Peyer's patch (tissue), 4 donors: Measurements from ENCODE around the gene FKRP.

Experiments used
- POLR2A ChIP-seq, 2 donors: fragments of 450-650 bp; IDR thresholded peaks; one replicate each; pipeline ENCODE4 v1.5.1; 2017; ENCODE audit warnings: antibody characterized with exemption in 2 of 2, mild to moderate bottlenecking in 2 of 2, moderate library complexity in 2 of 2
- TF ChIP-seq, protein P1 (sequence below), 6 experiments: fragments of 450-650 bp in 4 of 6; fragments of 200-600 bp in 2 of 6; sonication (generic) in 1 of 6; IDR thresholded peaks; one replicate each; pipeline ENCODE4 v1.5.1; 2017 to 2019; ENCODE audit warnings: antibody characterized with exemption in 6 of 6, mild to moderate bottlenecking in 3 of 6, moderate library complexity in 1 of 6

DNA sequence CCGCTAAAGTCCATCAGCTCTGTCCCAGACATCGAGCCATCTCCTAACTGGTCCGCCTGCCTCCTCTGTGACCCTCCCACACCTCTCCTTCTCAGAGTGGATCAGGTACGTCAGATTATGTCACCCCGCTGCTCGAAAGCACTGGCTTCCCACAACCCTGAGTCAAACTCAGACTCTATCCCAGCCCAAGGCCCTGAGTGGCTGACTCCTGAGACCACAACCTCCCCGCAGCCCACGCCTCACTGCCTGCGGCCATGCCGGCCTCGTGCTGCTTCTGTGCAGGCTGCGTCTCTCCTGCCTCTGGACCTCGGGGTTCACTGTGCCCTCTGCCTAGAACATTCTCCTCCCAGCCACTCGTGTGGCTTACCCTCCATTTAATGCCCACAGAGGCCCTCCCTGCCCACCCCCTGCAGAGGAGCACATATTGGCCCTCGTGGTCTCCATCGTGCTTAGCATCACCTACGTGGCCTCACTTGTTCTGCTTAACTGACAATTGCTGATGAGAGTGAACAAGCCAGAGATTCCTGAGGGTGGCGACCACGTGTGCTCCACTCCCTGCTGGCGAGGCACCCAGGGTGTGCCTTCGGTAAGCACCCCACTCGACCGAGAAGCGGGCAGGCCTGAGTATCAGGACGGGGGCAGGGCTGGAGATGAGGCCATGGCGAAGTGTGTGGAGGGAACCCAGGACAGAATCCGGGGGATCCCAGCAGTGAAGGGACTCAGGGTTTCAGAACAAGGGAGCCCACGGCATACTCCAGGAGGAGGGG, 13.5 kb upstream of the FKRP start:
- TF ChIP-seq, protein P1, sequence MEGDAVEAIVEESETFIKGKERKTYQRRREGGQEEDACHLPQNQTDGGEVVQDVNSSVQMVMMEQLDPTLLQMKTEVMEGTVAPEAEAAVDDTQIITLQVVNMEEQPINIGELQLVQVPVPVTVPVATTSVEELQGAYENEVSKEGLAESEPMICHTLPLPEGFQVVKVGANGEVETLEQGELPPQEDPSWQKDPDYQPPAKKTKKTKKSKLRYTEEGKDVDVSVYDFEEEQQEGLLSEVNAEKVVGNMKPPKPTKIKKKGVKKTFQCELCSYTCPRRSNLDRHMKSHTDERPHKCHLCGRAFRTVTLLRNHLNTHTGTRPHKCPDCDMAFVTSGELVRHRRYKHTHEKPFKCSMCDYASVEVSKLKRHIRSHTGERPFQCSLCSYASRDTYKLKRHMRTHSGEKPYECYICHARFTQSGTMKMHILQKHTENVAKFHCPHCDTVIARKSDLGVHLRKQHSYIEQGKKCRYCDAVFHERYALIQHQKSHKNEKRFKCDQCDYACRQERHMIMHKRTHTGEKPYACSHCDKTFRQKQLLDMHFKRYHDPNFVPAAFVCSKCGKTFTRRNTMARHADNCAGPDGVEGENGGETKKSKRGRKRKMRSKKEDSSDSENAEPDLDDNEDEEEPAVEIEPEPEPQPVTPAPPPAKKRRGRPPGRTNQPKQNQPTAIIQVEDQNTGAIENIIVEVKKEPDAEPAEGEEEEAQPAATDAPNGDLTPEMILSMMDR (IDR thresholded peaks at IDR 0.05) = no peak
- no peak for TF ChIP-seq POLR2A (IDR thresholded peaks at IDR 0.05)
